Thyroid gland (tissue), 4 donors: ENCODE measurements around the gene GALNTL6. TPM values are rescaled to one million over a fixed set of nuclear protein-coding genes. Genes with fewer than 3 reads are reported as not detected.

ENCODE experiments used
- DNase-seq, 2 donors: peaks; one replicate each; pipeline ENCODE4 v3.0.0-alpha.2; 2019
- H3K27ac ChIP-seq, 3 donors: fragments of 200-600 bp; sonication (generic); 1 replicate in 2 of 3; 2 replicates in 1 of 3; pipeline ENCODE4 v1.5.1; 2016 to 2019; ENCODE audit warnings: mild to moderate bottlenecking in 1 of 3, moderate library complexity in 1 of 3
- H3K27me3 ChIP-seq: fragments of 200-600 bp; sonication (generic); one replicate; pipeline ENCODE4 v1.5.1; 2019
- H3K36me3 ChIP-seq, 2 donors: fragments of 200-600 bp; sonication (generic); one replicate each; pipeline ENCODE4 v1.5.1; 2016 to 2019
- H3K4me1 ChIP-seq, 2 donors: fragments of 200-600 bp; sonication (generic); one replicate each; pipeline ENCODE4 v1.5.1; 2017 to 2019
- H3K4me3 ChIP-seq, 3 donors: fragments of 200-600 bp; sonication (generic); replicated peaks in 1 of 3; 1 replicate in 2 of 3; 2 replicates in 1 of 3; pipeline ENCODE4 v1.5.1; 2016; ENCODE audit warnings: mild to moderate bottlenecking in 1 of 3
- H3K9me3 ChIP-seq: fragments of 200-600 bp; sonication (generic); one replicate; pipeline ENCODE4 v1.5.1; 2017
- POLR2A ChIP-seq, 2 donors: fragments of 450-650 bp; IDR thresholded peaks; one replicate each; pipeline ENCODE4 v1.6.1; 2017; ENCODE audit warnings: antibody characterized with exemption in 2 of 2, mild to moderate bottlenecking in 2 of 2, moderate library complexity in 1 of 2
- WGBS, 2 donors: methylation state at CpG; one replicate each; pipeline ENCODE4 v1.1.5; 2017; 5-methylcytosine and 5-hydroxymethylcytosine counted together
- intact Hi-C: fragments of 100-400 bp; cut with DNase I; formaldehyde crosslinking; loops from one replicate; pipeline ENCODE4 v1.15.1; 2023
- total RNA-seq, 4 donors: library from RNA; depleted of rRNA; stranded (reverse); fragments of >200 nt; gene quantifications; one replicate each; pipeline ENCODE4 v1.2.3, GENCODE V29; 2016
- TF ChIP-seq, protein P1 (sequence below), 6 experiments: fragments of 200-600 bp in 3 of 6; fragments of 450-650 bp in 3 of 6; sonication (generic) in 3 of 6; IDR thresholded peaks; one replicate each; pipeline ENCODE4 v1.5.1; 2016 to 2019; ENCODE audit warnings: antibody characterized with exemption in 6 of 6, mild to moderate bottlenecking in 2 of 6, inconsistent platforms in 1 of 6, moderate library complexity in 1 of 6

The GALNTL6 gene
- total RNA-seq, 4 donors from 2014 or later, result not detected

DNA sequence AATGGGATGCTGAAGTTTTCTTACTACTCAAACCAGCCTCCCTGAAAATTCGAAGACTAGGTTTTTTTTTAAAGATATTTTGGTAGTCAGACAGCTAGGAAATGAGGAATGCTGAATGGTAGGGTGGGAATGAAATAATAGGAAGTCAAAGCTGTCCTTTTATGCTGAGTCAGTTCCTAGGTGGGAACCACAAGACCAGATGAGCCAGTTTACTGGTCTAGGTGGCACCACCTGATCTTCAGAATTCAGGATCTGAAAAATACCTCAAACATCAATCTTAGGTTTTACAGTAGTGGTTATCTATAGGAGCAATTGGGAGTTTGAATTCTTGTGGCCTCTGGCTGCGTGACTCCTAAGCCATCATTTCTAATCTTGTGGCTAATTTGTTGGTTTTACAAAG, 1172.3 kb downstream of the GALNTL6 start:
- Histone ChIP-seq H3K4me3 (no peak overlapping the region), H3K27me3 (no peaks in the 10 kb centered on the region), H3K36me3 (no peaks in the 10 kb centered on the region), H3K9me3 (no peaks in the 10 kb centered on the region), H3K27ac (peak overlapping the region in 1 of 3 donors; percentile 3), H3K4me1 (peaks cover 0 to 28% of the 10 kb centered on the region in 2 donors)
- intact Hi-C loops, result no loop called here
- no peak for TF ChIP-seq POLR2A (IDR thresholded peaks at IDR 0.05)
- TF ChIP-seq, protein P1, sequence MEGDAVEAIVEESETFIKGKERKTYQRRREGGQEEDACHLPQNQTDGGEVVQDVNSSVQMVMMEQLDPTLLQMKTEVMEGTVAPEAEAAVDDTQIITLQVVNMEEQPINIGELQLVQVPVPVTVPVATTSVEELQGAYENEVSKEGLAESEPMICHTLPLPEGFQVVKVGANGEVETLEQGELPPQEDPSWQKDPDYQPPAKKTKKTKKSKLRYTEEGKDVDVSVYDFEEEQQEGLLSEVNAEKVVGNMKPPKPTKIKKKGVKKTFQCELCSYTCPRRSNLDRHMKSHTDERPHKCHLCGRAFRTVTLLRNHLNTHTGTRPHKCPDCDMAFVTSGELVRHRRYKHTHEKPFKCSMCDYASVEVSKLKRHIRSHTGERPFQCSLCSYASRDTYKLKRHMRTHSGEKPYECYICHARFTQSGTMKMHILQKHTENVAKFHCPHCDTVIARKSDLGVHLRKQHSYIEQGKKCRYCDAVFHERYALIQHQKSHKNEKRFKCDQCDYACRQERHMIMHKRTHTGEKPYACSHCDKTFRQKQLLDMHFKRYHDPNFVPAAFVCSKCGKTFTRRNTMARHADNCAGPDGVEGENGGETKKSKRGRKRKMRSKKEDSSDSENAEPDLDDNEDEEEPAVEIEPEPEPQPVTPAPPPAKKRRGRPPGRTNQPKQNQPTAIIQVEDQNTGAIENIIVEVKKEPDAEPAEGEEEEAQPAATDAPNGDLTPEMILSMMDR (IDR thresholded peaks at IDR 0.05), result no peak
- WGBS, 2 donors, result 85 to 87% methylated on average over 2 of the region's 2 CpGs
- no peak for DNase-seq

DNA sequence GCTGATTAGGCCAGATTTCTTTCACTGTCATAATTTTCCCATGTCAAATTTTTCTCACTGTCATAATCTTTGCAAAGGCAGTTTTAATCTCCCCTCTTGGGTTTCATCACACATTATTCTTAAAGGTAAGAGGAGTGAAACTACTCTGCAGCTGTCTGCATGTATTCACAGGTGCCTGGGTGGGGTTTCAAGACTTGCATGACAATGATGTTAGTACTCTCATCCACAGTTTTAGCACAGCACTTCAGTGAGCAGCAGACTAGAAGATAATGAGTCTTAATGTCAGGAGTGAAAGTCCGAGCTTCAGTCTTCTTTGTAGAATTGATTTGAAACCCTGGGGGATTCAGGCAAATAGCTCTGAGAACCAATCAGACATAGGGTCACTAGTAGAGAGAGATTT, 1172.9 kb downstream of the GALNTL6 start:
- no peak for DNase-seq
- H3K4me3 ChIP-seq, result no peak overlapping the region
- no peaks in the 10 kb centered on the region for H3K9me3 ChIP-seq
- H3K27me3 ChIP-seq, result no peaks in the 10 kb centered on the region
- TF ChIP-seq, protein P1 (IDR thresholded peaks at IDR 0.05), result no peak
- TF ChIP-seq POLR2A (IDR thresholded peaks at IDR 0.05), result no peak
- peaks cover 0 to 30% of the 10 kb centered on the region in 2 donors for H3K4me1 ChIP-seq
- peak overlapping the region in 1 of 3 donors; percentile 8 for H3K27ac ChIP-seq
- WGBS, 2 donors, result 36 to 65% methylated on average over 1 of the region's 1 CpG
- no peaks in the 10 kb centered on the region for H3K36me3 ChIP-seq
- intact Hi-C loops, result no loop called here

DNA sequence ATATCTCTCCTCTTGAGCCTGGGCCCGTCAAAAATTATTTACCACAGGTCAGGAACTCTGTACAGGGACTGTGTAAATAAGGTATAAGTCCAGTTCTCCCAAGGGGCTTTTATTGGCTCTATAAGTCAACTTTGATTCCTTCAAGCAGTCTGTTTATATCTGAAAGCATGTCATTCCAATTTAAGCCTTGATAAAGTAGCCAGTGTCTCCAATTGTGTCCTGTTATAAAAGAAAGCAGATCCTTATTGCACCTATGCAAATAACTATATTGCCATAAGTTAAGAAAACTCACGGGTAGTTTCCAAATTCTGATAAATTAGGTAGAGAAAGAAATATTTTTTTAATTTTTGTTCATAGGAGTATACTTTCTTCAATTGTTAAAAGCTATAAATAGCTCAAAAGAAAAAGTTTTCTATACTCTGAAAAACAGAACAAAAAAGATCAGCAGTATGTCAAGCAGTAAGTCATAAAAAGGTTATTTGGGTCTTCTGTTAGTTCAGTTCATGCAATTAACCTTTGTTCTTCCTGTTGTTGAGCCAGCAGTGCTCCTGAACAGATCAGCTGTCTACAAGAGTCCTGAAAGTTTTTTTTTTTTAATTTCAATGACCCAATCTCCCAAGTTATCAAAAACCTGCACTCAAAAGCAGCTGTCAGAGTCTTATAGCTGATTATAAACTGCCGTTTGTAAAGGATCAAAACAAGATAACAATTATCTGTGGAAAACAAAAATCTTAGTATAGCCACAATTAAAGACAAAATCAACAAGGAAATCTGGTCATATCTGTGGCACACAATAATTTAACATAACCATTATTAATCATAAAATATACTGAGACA, 1177.0 kb downstream of the GALNTL6 start:
- H3K9me3 ChIP-seq, result no peaks in the 10 kb centered on the region
- peaks cover 0 to 23% of the 10 kb centered on the region in 2 donors for H3K4me1 ChIP-seq
- no peaks in the 10 kb centered on the region for H3K27me3 ChIP-seq
- no peak for TF ChIP-seq POLR2A (IDR thresholded peaks at IDR 0.05)
- TF ChIP-seq, protein P1 (IDR thresholded peaks at IDR 0.05), result no peak
- no peaks in the 10 kb centered on the region for H3K36me3 ChIP-seq
- intact Hi-C loops, result no loop called here
- no peak for DNase-seq
- no peak overlapping the region for H3K4me3 ChIP-seq
- 70 to 72% methylated on average over 3 of the region's 3 CpGs for WGBS, 2 donors
- no peak overlapping the region for H3K27ac ChIP-seq

DNA sequence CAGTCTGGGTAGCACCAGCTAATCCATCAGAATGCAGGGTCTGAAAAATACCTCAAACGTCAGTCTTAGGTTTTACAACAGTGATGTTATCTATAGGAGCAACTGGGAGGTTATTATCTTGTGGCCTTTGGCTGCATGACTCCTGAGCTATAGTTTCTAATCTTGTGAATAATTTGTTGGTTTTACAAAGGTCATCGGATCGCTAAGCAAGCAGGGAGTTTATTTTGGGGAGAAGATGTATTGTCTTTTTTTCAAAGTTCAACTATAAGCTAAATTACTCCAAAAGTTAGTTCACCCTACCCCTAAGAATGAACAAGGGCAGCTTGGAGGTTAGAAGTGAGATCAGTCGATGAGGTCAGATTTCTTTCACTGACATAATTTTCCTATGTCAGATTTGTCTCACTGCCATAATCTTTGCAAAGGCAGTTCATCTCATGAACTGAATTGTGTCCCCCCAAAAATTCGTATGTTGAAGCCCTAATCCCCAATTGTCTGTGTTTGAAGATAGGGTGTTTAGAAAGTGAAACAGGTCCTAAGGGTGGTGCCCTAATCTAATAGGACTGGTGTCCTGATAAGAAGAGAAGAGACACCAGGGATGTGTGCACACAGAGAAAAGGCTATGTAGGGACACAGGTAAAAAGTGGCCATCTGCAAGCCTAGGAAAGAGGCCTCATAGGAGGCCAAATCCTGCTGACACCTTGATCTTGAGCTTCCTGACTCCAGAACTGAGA, 1179.6 kb downstream of the GALNTL6 start:
- Histone ChIP-seq H3K9me3 (no peaks in the 10 kb centered on the region), H3K36me3 (no peaks in the 10 kb centered on the region), H3K27ac (no peak overlapping the region), H3K4me1 (peaks cover 0 to 31% of the 10 kb centered on the region in 2 donors), H3K27me3 (no peaks in the 10 kb centered on the region), H3K4me3 (no peak overlapping the region)
- DNase-seq, result no peak
- TF ChIP-seq, protein P1 (IDR thresholded peaks at IDR 0.05), result no peak
- TF ChIP-seq POLR2A (IDR thresholded peaks at IDR 0.05), result no peak
- WGBS, 2 donors, result 73 to 78% methylated on average over 5 of the region's 5 CpGs
- intact Hi-C loops, result no loop called here

DNA sequence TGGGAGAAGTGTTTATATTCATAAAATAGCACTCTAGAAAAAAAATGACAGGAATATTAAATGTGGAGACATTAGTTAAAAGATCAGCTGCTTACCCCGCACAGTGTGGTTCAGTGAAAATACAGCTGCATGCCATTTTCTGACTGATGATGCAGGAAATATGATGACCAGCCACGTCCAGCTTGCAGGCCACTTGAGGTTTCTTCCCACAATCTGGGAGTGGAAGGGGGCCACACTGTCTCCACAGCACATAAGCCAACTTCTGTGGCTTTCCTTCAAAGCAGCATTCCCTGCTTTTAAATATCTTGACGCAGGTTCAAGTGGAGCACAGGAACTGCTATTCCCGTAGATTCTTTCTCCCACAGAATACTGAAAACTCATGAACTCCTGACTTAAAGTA, 1182.0 kb downstream of the GALNTL6 start:
- H3K27ac ChIP-seq, result peak overlapping the region in 2 of 3 donors; percentile 40 to 77
- TF ChIP-seq, protein P1 (IDR thresholded peaks at IDR 0.05), result no peak
- no peak for TF ChIP-seq POLR2A (IDR thresholded peaks at IDR 0.05)
- no peak for DNase-seq
- no peaks in the 10 kb centered on the region for H3K27me3 ChIP-seq
- 58 to 63% methylated on average over 4 of the region's 4 CpGs for WGBS, 2 donors
- no peaks in the 10 kb centered on the region for H3K9me3 ChIP-seq
- H3K4me1 ChIP-seq, result peaks cover 5 to 43% of the 10 kb centered on the region in 2 donors
- H3K4me3 ChIP-seq, result no peak overlapping the region
- intact Hi-C loops, result no loop called here
- H3K36me3 ChIP-seq, result no peaks in the 10 kb centered on the region
